SKM-1 treated with dmso at 0.1 percent for 144 hours (cell line): Measurements from ENCODE around the gene TDRD6.
"Not testable (repeated sequence)": the region's sequence is repeated elsewhere in the genome, so short reads cannot be mapped to it uniquely, and the experiment has no call there.

Experiments
- DNase-seq: peaks from one replicate; lab custom pipeline; 2025; ENCODE audit not compliant: unreplicated experiment; lab: John Stamatoyannopoulos, UW

Gene TDRD6, protein sequence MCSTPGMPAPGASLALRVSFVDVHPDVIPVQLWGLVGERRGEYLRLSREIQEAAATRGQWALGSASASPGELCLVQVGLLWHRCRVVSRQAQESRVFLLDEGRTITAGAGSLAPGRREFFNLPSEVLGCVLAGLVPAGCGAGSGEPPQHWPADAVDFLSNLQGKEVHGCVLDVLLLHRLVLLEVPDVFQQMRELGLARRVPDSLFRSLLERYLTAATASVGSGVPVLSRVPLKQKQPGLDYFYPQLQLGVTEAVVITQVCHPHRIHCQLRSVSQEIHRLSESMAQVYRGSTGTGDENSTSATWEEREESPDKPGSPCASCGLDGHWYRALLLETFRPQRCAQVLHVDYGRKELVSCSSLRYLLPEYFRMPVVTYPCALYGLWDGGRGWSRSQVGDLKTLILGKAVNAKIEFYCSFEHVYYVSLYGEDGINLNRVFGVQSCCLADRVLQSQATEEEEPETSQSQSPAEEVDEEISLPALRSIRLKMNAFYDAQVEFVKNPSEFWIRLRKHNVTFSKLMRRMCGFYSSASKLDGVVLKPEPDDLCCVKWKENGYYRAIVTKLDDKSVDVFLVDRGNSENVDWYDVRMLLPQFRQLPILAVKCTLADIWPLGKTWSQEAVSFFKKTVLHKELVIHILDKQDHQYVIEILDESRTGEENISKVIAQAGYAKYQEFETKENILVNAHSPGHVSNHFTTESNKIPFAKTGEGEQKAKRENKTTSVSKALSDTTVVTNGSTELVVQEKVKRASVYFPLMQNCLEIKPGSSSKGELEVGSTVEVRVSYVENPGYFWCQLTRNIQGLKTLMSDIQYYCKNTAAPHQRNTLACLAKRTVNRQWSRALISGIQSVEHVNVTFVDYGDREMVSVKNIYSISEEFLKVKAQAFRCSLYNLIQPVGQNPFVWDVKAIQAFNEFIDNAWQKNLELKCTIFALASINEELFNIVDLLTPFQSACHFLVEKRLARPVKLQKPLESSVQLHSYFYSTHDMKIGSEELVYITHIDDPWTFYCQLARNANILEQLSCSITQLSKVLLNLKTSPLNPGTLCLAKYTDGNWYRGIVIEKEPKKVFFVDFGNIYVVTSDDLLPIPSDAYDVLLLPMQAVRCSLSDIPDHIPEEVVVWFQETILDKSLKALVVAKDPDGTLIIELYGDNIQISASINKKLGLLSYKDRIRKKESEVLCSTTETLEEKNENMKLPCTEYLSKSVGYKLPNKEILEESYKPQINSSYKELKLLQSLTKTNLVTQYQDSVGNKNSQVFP (N-terminal part only)

DNA sequence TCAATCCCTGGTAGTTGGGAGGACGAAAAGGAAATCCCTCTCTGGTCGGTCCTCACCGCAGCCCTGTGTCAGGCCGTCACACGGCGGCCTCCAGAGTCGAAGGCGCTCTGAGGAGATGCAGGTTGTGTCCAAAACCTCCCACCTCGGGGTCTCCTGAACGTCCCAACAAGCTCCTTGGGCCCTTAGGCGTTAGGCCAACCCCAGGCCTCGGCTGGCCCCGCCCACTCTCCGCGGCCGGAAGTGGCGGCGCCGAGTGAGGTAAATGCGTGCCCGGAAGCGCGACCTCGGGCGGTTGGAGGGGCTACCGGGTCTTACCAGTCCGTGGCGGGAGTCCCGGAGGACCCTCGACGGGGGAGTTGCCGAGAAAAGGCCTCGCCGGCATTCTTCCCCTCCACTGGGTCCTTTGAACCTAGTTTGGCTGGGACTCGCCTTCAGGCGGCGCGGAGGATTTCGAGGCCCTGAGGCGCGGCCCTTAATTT is at the start of gene TDRD6:
Gene TDRD6, plus strand, starts transcription at position 267 of the 479 bp plus-strand sequence. CDS start 244 bp downstream, outside the sequence.
- DNase-seq: no peak

DNA sequence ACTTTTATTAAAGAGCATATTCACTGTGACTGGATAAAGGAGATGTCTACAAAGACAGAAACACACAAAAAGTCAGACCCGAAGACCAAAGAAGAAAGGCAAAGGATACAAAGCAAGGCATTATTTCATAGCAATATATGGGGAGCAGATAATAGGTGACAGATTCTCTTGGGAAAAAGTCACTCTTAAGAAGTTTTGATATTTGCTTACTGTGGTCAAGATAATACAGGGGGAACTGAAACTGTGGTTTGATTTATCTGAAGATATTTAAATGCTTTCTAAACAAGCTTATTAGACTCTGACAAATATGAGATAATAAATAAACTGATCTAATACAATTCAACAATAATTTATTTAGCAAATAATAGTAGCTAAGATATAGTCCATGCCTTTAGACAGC is 49.8 kb upstream of the TDRD6 start:
- no peak for DNase-seq

DNA sequence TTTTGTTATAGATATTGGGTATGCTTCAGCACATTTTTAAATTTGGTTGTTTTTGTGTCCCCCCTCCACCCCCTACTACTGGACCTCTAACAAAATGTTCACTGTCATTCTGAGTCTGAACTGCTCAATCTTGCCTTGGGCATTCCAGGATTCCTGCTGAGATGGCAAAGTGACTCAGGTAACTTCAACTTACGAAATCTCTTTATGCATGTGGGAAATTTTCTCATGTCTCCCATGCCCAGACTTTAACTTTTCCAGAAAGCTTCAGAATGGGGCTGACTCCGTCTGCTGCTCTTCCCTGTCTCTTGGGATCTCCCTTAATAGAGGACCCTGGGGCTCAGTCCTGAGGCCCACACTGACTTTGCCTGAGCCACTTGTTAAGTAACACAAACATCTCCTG is 49.0 kb upstream of the TDRD6 start:
- DNase-seq: no peak

DNA sequence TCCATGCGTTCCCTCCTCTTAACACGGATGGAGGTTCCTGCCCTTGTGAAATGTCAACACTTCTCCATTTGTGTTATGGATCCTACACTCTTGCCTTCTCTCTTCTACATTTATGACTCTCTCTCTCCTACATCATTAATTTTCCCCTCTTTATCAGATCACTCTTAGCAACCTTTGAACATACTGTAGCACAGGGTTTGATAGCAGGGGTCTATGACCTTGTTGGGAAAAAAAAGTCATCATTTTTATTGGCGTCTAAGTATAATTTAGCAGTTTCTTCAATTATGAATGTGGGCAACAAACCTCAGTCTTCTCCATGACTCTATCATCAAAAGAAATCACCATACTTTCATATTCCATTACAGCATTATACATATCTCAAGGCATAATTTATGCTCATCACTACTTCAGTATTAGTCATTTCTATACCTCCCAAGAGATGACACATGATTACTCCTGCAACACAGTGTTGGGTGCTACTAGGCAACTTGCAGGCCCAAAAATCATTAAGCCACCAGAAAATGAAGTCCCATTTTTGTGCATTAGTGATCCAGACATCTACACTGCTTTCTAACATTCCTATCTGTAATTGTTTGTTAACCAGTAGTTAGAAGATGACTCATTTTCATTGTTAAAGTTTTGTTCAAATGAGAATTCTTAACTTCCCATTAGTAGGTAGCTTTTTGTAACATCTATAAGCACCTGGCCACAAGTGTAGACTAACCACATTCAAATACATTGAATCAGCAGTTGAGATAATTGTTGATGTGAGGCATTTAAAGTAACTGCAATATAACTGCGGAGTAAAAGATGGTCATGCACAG is 44.5 kb upstream of the TDRD6 start:
- no peak for DNase-seq

DNA sequence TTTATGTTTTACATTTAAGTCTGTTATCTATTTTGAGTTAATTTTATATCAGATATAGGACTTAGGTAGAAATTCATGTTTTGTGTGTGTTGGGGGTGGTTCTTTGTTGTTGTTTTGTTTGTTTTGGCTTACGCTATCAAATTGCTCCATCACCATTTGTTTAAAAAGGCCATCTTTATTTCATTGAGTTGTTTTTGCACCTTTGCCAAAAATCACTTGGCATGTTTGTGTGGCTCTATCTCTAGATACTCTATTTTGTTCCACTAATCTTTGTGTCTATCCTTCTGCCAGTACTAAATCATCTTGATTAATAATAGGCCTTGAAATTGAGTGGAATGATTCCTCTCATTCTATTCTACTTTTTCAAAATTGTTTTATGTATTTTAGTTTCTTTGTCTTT is 42.4 kb upstream of the TDRD6 start:
- no peak for DNase-seq

DNA sequence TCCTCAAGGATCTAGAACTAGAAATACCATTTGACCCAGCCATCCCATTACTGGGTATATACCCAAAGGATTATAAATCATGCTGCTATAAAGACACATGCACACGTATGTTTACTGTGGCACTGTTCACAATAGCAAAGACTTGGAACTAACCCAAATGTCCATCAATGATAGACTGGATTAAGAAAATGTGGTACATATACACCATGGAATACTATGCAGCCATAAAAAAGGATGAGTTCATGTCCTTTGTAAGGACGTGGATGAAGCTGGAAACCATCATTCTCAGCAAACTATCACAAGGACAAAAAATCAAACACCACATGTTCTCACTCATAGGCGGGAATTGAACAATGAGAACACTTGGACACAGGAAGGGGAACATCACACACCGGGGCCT is 39.6 kb upstream of the TDRD6 start:
- DNase-seq: not testable (repeated sequence)

DNA sequence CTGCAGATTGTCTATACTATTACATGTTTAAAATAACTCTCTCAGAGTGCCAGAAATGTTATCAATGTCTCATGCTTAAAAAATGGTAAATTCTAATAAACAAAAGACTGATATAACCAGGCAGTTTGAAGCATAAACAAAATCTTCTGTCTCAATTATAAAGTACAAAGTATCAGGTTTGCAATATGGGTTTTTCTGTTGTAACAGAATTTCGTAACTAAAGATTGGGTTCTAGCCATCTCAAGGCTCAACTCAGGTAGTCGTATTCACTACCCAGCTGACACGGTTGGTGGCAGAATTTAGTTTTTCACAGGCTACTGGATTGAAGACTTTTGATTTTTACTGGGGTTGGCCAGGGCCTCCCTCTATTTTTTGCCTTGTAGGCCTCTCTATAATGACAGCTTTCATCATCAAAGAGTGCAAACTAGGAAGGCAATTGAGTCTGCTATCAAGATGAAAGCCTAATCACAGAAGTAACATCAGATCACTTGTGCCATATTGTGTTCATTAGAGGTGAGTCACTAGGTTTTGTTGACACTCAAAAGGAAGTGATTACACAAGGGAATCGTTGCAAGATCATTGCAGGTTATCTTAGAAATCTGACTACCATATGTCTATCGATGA is 38.7 kb upstream of the TDRD6 start:
- DNase-seq: peak; percentile 10

DNA sequence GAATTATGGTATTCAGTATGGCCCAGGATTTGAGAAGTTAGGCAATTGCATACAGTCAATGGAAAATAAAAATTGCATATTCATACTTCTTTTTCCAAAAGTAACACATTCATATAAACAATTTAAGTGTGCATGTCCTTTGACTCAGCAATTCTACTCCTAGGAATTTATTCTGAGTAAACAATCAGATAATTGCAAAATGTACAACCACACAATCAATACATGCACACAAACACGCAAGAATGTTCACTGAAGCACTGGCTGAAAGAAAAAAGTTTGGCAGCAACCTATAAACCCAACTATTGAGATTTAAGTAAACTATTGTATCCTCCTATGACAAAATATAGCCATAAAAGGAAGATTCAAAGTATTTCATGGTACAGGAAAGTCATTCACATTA is 36.7 kb upstream of the TDRD6 start:
- DNase-seq: no peak

DNA sequence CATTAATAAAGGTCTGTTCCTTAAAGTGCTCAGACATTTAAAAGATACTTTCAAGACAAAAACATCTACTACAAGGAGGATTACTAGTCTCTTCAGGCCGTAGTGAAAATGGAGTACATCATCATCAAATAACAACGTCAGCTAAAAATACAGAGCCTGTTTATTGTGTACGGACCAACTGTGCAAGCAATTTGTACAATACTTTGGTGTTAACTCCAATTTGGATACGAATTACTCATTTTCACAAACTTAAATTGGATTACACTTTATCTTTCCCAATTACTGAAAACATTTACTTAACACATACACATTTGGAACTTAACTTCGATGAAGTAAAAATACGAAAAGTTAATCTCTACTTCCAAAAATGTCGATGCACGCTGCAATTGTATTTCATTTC is 35.9 kb upstream of the TDRD6 start:
- DNase-seq: no peak

DNA sequence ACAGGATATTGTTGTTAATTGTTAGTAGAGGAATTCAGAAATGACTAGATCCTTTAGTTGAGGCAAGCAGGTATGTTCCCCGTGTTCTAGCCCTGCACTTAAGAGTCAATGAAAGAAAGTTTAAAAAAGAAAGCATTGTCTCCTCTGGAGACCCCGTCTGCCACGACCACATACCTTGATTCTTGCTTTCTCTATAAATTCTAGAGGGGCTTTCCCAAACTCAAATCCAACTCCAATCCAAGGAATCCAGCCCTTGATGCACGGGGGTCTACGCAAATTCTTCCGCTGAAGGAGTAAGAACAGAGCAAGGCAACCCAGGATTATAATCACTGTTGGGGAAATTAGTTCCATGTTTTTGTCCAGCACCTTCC is 35.5 kb upstream of the TDRD6 start:
- DNase-seq: no peak

DNA sequence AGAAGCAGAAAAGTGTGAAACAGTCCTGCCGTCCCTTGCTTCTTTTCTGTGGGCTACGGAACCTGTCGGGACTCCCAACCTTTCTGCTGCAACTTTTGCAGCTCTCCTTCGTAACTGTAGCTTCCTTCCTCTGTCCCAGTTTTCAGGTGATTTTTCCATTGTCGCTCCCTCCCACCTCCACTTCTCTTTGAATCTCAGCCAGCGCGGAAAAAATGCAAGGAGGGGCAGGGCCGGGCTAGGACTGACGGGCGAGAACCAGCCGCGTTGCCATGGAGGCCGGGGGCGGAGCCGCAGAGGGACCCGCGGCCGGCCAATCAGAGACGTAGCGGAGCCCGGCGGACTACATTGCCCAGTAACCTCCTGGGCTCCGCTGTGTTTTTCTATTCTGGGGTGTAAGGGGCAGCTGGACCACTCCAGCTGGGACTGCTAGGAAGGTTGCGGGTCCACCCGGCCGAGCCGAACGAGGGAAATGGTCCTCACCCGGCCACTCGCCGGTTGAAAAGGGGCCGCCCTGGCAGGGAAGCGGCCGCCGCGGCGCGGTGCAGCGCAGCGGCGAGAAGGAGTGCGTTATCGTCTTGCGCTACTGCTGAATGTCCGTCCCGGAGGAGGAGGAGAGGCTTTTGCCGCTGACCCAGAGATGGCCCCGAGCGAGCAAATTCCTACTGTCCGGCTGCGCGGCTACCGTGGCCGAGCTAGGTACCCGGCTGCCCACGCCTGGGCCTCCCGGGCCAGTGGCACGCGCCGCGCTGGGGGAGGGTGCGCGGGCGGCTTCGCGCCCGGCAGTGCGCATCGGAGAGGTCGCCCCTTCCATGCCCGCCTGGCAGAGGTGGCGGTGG is 34.9 kb upstream of the TDRD6 start, which contains the start of the genes CYP39A1 and SLC25A27:
Gene CYP39A1, minus strand, starts transcription at position 216 of the 836 bp plus-strand sequence. CDS start 236 bp downstream, outside the sequence.
Gene SLC25A27, plus strand, starts transcription at position 373 of the 836 bp plus-strand sequence. Its CDS starts 218 bp downstream, at position 591.
- DNase-seq: peak; percentile 85

DNA sequence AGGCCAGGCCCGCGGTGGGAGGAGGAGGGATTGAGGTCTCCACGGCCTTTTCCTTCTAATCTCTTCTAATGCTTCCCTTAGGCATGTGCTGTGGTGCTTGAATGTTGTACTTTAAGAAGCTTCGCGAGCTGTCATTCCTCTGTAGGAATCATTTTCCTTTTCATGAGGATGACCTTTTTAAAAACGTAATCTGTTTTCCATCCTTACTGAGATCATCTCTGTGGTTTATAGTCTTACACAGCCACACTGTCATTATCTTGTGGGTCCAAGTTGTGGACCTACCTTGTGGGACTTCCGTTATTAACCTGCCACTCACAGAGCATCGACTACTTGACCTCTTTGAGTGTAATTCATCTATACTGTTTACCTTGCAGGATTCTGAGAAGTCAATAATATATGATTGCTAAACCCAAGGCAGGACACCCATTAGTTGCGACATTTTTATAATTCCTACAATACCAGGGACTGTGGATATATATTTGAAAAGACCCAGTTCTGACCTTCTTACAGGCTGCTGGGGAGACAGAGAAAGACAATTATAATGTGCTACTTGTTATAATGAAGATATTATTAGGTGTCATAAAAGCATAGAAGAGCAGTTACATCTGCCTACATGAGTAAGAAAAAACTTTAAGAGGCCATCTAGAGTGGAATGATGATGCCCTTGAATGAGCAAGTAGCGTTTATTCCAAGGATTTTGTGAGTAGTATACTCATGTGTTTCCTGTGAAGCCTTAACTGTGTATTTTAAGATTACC is 34.1 kb upstream of the TDRD6 start:
- DNase-seq: no peak

DNA sequence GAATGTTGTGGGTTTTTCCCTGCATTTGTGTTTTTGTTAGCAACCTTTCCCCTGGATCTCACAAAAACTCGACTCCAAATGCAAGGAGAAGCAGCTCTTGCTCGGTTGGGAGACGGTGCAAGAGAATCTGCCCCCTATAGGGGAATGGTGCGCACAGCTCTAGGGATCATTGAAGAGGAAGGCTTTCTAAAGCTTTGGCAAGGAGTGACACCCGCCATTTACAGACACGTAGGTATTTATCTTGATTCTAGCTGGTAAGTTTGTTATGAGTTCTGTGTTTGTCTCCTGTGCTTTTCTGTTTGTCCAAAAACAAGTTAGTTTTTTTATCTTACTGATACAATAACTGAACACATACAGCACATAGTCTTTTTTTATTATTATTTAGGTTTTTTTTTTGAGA is 31.9 kb upstream of the TDRD6 start:
- DNase-seq: peak; percentile 33

DNA sequence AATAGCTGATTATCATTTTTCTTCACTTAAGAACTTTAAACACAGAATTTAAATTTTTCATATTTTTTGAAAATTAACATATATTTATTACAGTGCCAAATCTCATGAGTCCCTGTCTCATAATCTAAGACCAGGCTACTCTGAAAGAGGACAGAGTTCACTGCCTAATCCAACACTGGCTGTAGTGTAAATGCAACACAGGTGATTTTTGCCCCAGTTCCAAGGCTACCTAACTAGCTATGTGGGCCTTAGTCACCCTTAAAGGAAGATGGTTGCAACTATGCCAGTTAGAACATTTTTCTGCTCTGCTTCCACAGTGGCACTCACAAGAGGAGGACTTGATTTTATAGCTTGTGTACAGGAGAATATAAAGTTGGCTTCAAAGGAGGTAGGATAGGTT is 30.0 kb upstream of the TDRD6 start:
- no peak for DNase-seq

DNA sequence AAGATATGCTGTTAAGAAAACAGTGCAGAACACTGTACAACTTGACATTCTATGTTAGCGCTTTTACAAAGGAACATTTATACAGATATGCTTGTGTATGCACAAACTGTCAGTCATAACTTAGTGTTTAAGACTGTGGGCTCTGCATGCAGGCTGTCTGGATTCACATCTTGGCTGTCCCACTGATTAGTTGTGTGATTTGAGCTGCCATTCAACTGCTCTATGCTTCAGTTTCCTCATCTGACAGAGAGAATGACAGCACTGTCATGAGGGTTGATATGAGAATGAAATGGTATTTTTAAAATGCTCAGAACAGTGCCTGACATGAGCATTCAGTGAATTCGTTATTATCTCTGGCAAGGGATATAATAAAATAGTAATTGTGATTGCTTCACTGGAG is 26.2 kb upstream of the TDRD6 start:
- DNase-seq: no peak

DNA sequence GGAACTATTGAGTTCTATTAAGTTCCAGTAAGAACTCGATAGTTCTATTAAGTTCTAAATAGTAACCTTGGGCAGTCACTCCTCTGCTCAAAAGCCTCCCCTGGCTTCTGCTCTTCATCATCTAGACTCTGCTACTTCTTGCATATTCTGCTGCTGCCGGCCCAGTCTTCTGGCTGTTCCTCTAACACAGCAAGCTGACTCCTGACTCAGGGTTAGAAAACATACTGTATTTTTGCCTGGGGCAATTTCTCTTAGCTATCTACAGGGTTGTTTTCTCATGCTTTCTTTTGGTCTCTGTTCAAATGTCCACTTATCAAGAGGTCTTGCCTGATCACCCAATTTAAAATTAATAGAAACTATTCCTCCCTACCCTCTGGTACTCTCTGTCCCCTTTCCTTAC is 20.3 kb upstream of the TDRD6 start:
- no peak for DNase-seq

DNA sequence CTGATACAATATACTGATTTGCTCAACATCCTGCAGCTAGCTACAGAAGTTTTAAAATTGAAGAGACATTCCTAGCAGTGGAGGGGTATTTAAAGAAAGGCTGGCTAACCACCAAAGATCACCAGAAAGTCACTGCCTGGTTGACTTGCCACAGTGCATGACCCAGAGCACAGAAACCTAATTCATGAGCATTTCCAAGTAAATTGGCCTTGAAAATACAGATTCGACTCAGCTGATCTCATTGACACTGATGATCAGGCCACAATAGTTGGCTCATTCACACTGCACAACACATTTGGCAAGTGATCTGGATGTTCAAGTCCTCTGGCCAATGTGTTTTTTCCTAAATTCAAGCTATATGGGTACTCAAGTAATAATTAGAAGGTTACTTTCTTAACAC is 13.3 kb upstream of the TDRD6 start:
- no peak for DNase-seq
